Measurements from ENCODE around the gene BCL11B. TPM values are rescaled to one million over a fixed set of nuclear protein-coding genes. Genes with fewer than 3 reads are reported as not detected.

The BCL11B gene
- total RNA-seq, 6 donors from 2014 or later = 1.1 to 4.5 (median 2.2) TPM

DNA sequence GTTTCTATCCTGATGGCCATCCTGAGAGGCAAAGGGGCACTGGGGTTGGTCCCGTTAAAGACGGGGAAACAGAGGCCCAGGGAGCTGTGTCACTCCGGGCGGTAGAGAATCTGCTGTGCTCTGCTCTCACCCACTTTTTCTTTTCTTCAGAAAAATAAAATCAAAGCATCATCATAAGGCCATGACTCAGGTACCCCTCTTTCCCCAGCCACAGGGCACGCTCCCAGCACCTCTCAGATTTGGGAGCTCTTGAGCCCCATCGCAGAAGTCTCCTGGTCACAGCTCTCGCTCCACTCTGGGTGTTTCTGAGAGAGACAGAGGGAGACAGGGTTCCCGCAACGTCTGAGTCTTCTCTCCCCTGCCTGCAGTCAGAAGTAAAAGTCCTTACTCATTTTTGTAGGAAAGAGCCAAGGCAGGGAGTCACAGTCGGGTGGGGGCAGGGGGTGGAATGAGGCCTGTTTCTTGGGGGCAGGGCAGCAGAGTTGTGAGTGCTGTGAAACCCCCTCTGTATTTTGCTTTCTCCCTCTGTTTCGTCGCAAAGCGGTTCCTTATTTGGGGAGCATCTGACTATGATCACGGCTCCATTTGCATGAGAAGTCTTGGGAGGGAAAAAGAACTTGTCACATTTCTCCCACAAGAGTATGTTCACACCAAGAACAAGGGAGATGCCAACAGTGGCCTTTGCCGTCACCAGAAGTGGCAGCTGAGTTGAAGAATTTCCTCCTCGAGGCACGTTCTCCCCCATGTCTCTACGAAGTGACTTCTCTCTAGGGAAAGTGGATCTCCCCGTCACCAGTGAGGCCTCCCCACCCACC, 139.0 kb downstream of the BCL11B start:
- H3K36me3 ChIP-seq = no peaks in the 10 kb centered on the region
- no peaks in the 10 kb centered on the region for H3K9me3 ChIP-seq
- H3K27me3 ChIP-seq = no peaks in the 10 kb centered on the region
- WGBS, 2 donors = 72 to 73% methylated on average over 19 of the region's 19 CpGs
- TF ChIP-seq POLR2A (IDR thresholded peaks at IDR 0.05) (no peak), EP300 (IDR thresholded peaks at IDR 0.05) (no peak), POLR2AphosphoS5 (IDR thresholded peaks at IDR 0.05) (no peak)
- TF ChIP-seq, protein P1, sequence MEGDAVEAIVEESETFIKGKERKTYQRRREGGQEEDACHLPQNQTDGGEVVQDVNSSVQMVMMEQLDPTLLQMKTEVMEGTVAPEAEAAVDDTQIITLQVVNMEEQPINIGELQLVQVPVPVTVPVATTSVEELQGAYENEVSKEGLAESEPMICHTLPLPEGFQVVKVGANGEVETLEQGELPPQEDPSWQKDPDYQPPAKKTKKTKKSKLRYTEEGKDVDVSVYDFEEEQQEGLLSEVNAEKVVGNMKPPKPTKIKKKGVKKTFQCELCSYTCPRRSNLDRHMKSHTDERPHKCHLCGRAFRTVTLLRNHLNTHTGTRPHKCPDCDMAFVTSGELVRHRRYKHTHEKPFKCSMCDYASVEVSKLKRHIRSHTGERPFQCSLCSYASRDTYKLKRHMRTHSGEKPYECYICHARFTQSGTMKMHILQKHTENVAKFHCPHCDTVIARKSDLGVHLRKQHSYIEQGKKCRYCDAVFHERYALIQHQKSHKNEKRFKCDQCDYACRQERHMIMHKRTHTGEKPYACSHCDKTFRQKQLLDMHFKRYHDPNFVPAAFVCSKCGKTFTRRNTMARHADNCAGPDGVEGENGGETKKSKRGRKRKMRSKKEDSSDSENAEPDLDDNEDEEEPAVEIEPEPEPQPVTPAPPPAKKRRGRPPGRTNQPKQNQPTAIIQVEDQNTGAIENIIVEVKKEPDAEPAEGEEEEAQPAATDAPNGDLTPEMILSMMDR (IDR thresholded peaks at IDR 0.05) = no peak
- ATAC-seq (ENCODE audit: low FRiP score in 2 of 2) = no peak
- no peaks in the 10 kb centered on the region for H3K4me1 ChIP-seq
- DNase-seq = peak in 1 of 2 donors; percentile 11
- no peak overlapping the region for H3K27ac ChIP-seq
- no peak overlapping the region for H3K4me3 ChIP-seq

- TF ChIP-seq, protein P1 (IDR thresholded peaks at IDR 0.05) = no peak
- TF ChIP-seq POLR2A (IDR thresholded peaks at IDR 0.05) = no peak
- no peak for TF ChIP-seq POLR2AphosphoS5 (IDR thresholded peaks at IDR 0.05)
- no peak for TF ChIP-seq EP300 (IDR thresholded peaks at IDR 0.05)
- Histone ChIP-seq H3K36me3 (no peaks in the 10 kb centered on the region), H3K4me1 (no peaks in the 10 kb centered on the region), H3K27me3 (no peaks in the 10 kb centered on the region), H3K27ac (no peak overlapping the region), H3K4me3 (no peak overlapping the region), H3K9me3 (no peaks in the 10 kb centered on the region)
- 92 to 93% methylated on average over 12 of the region's 12 CpGs for WGBS, 2 donors
- ATAC-seq (ENCODE audit: low FRiP score in 2 of 2) (no peak), DNase-seq (no peak)
These were observed 140.2 kb downstream of the BCL11B start for GRCh38 chr14:99131632-99132271.

DNA sequence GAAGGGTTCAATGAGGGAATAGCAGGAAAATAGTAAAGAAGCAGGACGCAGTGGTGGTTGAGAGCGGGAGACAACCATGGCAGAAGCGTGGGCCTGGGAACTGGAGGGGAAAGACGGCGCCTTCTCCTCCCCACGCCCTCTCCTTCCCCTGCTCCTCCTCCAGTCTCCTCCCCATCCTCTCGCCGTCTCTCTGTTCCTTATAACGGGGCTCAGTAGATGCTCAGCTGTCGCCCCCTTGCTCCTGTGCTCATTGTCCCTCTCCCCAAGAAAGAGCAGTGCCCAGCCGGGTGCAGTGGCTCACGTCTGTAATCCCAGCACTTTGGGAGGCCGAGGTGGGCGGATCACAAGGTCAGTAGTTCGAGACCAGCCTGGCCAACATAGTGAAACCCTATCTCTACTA, 142.0 kb downstream of the BCL11B start:
- no peak overlapping the region for H3K4me3 ChIP-seq
- TF ChIP-seq POLR2A (IDR thresholded peaks at IDR 0.05) (no peak), POLR2AphosphoS5 (IDR thresholded peaks at IDR 0.05) (no peak), EP300 (IDR thresholded peaks at IDR 0.05) (no peak)
- TF ChIP-seq, protein P1 (IDR thresholded peaks at IDR 0.05) = no peak
- ATAC-seq (ENCODE audit: low FRiP score in 2 of 2) (no peak), DNase-seq (peak in 1 of 2 donors; percentile 16)
- no peaks in the 10 kb centered on the region for H3K36me3 ChIP-seq
- H3K27me3 ChIP-seq = no peaks in the 10 kb centered on the region
- H3K9me3 ChIP-seq = no peaks in the 10 kb centered on the region
- 82 to 86% methylated on average over 15 of the region's 15 CpGs for WGBS, 2 donors
- no peaks in the 10 kb centered on the region for H3K4me1 ChIP-seq
- H3K27ac ChIP-seq = no peak overlapping the region

- peak in 1 of 2 donors; percentile 15 for DNase-seq
- TF ChIP-seq, protein P1 (IDR thresholded peaks at IDR 0.05) = no peak
- no peak for TF ChIP-seq POLR2AphosphoS5 (IDR thresholded peaks at IDR 0.05)
These were observed 142.7 kb downstream of the BCL11B start for GRCh38 chr14:99129211-99129696.

More at GRCh38 chr14:99129211-99129696, 142.7 kb downstream of the BCL11B start:
- Histone ChIP-seq H3K4me3 (no peak overlapping the region), H3K9me3 (no peaks in the 10 kb centered on the region), H3K4me1 (no peaks in the 10 kb centered on the region), H3K27me3 (no peaks in the 10 kb centered on the region), H3K36me3 (no peaks in the 10 kb centered on the region), H3K27ac (no peak overlapping the region)
- 64 to 69% methylated on average over 12 of the region's 12 CpGs for WGBS, 2 donors
- no peak for ATAC-seq (ENCODE audit: low FRiP score in 2 of 2)

Measured in upper lobe of left lung (tissue), 6 donors.